Spleen (tissue), 11 donors: ENCODE data around the gene HTR5A. TPM values are rescaled to one million over a fixed set of nuclear protein-coding genes. Genes with fewer than 3 reads are reported as not detected.

Source experiments
- DNase-seq: peaks from one replicate; pipeline ENCODE4 v3.0.0-alpha.2; 2020
- H3K27ac ChIP-seq, 8 donors: fragments of 200-600 bp; sonication (generic) in 7 of 8; 1 replicate in 4 of 8; 2 replicates in 4 of 8; pipeline versions ENCODE4 v1.5.0 to v1.8.0; 2016 to 2021; ENCODE audit warnings: inconsistent platforms in 4 of 8, mild to moderate bottlenecking in 4 of 8, moderate library complexity in 1 of 8
- H3K27me3 ChIP-seq, 7 donors: fragments of 200-600 bp; sonication (generic) in 6 of 7; replicated peaks in 1 of 7; 1 replicate in 4 of 7; 2 replicates in 3 of 7; pipeline versions ENCODE4 v1.5.0 to v1.8.0; 2016 to 2021; ENCODE audit warnings: inconsistent platforms in 3 of 7, mild to moderate bottlenecking in 1 of 7
- H3K36me3 ChIP-seq, 6 donors: fragments of 200-600 bp; sonication (generic) in 5 of 6; 1 replicate in 4 of 6; 2 replicates in 2 of 6; pipeline versions ENCODE4 v1.5.0 to v1.8.0; 2016 to 2021; ENCODE audit warnings: inconsistent platforms in 2 of 6
- H3K4me1 ChIP-seq, 6 donors: fragments of 200-600 bp; sonication (generic) in 5 of 6; 1 replicate in 3 of 6; 2 replicates in 3 of 6; pipeline versions ENCODE4 v1.5.0 to v1.8.0; 2016 to 2021; ENCODE audit warnings: inconsistent platforms in 3 of 6
- H3K4me3 ChIP-seq, 8 donors: fragments of 200-600 bp; sonication (generic) in 7 of 8; 1 replicate in 4 of 8; 2 replicates in 4 of 8; pipeline versions ENCODE4 v1.5.0 to v1.8.0; 2016 to 2021; ENCODE audit warnings: inconsistent platforms in 4 of 8, mild to moderate bottlenecking in 4 of 8, moderate library complexity in 2 of 8
- H3K9me3 ChIP-seq, 8 donors: fragments of 200-600 bp; sonication (generic) in 7 of 8; 1 replicate in 4 of 8; 2 replicates in 4 of 8; pipeline versions ENCODE4 v1.5.0 to v1.8.0; 2016 to 2021; ENCODE audit warnings: inconsistent platforms in 4 of 8
- POLR2A ChIP-seq, 3 donors: fragments of 450-650 bp; IDR thresholded peaks; one replicate each; pipeline ENCODE4 v1.5.1; 2017; ENCODE audit warnings: antibody characterized with exemption in 3 of 3, mild to moderate bottlenecking in 1 of 3
- POLR2AphosphoS5 ChIP-seq, 3 donors: sonication (generic); formaldehyde crosslinking; IDR thresholded peaks; one replicate each; pipeline ENCODE4 v1.5.1; 2017; ENCODE audit warnings: antibody characterized with exemption in 3 of 3
- WGBS, 5 donors: extraction: QIAGEN DNeasy Blood & Tissue Kit in 3 of 5; methylation state at CpG; one replicate each; pipeline versions ENCODE4 v1.1.5 to v1.1.7; 2013 to 2018; 5-methylcytosine and 5-hydroxymethylcytosine counted together
- intact Hi-C: fragments of 100-400 bp; cut with DNase I; formaldehyde crosslinking; loops from one replicate; pipeline ENCODE4 v1.15.0; 2023; ENCODE audit warnings: low total_unique reads
- polyA plus RNA-seq, 3 donors: library from polyadenylated mRNA; stranded (reverse); fragments of 200-250 nt; gene quantifications; one replicate each; pipeline ENCODE4 v1.2.1, GENCODE V29; 2013
- total RNA-seq, 7 donors: library from RNA; depleted of rRNA in 3 of 7; stranded (reverse); fragments of >200 nt in 3 of 7; fragmentation: NEBNext Ultra II Directional in 4 of 7; extraction: Animal tissue kit (Norgen Biotek cat#: 25700) in 4 of 7; gene quantifications; one replicate each; pipeline versions ENCODE4 v1.1.0 to v1.2.1, GENCODE V29; 2016 to 2021
- TF ChIP-seq, protein P1 (sequence below), 11 experiments: fragments of 200-600 bp in 7 of 11; fragments of 450-650 bp in 4 of 11; sonication (generic) in 4 of 11; IDR thresholded peaks in 8 of 11; conservative IDR thresholded peaks in 3 of 11; 1 replicate in 7 of 11; 2 replicates in 4 of 11; pipeline versions ENCODE4 v1.4.0 to v1.8.0; 2016 to 2021; ENCODE audit warnings: antibody characterized with exemption in 11 of 11, inconsistent platforms in 4 of 11, mild to moderate bottlenecking in 1 of 11
- donor health status: healthy with polysubstance abuse.
- donor health status: DM: no; HTN: no; CAD: no; lungs with moderate emphysema.
- donor health status: DM: no; HTN: no; CAD: no.
- donor health status: Bipolar disorder and iron deficiency.
- donor health status: healthy.
- donor health status: DM: no; HTN: no; CAD: no.
- donor health status: DM: yes; HTN: yes; CAD: no.

The HTR5A gene
- total and polyA plus RNA-seq, 10 donors: not detected

DNA sequence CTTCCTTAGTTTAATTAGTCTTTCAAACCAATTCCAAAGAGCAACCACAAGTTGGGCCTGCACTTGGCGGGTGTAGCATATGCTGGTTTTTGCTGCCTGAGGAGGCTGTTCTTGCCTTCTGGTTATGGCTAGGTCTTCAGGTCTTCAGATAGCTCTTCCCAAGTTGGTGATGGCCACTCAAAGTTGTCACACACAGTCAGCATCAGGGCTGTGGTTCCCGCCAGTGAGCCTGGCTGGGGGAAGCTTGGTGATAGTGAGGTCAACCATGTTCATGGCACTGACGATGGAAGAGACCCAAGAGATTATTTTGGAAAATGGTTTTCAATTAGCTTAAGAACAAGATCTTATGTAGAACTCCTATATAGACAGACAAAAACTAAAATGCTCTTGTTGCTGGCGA is 18.8 kb upstream of the HTR5A start:
- TF ChIP-seq POLR2AphosphoS5 (IDR thresholded peaks at IDR 0.05) (no peak), POLR2A (IDR thresholded peaks at IDR 0.05) (no peak)
- TF ChIP-seq, protein P1, sequence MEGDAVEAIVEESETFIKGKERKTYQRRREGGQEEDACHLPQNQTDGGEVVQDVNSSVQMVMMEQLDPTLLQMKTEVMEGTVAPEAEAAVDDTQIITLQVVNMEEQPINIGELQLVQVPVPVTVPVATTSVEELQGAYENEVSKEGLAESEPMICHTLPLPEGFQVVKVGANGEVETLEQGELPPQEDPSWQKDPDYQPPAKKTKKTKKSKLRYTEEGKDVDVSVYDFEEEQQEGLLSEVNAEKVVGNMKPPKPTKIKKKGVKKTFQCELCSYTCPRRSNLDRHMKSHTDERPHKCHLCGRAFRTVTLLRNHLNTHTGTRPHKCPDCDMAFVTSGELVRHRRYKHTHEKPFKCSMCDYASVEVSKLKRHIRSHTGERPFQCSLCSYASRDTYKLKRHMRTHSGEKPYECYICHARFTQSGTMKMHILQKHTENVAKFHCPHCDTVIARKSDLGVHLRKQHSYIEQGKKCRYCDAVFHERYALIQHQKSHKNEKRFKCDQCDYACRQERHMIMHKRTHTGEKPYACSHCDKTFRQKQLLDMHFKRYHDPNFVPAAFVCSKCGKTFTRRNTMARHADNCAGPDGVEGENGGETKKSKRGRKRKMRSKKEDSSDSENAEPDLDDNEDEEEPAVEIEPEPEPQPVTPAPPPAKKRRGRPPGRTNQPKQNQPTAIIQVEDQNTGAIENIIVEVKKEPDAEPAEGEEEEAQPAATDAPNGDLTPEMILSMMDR (IDR thresholded peaks at IDR 0.05 in 8 of 11, conservative IDR thresholded peaks at IDR 0.05 in 3 of 11): no peak
- no peaks in the 10 kb centered on the region for H3K9me3 ChIP-seq
- no peak overlapping the region for H3K4me3 ChIP-seq
- no peaks in the 10 kb centered on the region for H3K36me3 ChIP-seq
- intact Hi-C loops: no loop called here
- H3K27me3 ChIP-seq: no peaks in the 10 kb centered on the region
- no peak for DNase-seq
- no peak overlapping the region for H3K27ac ChIP-seq
- WGBS, 5 donors: 78 to 93% (median 89%) methylated on average over 4 of the region's 4 CpGs
- H3K4me1 ChIP-seq: no peaks in the 10 kb centered on the region

DNA sequence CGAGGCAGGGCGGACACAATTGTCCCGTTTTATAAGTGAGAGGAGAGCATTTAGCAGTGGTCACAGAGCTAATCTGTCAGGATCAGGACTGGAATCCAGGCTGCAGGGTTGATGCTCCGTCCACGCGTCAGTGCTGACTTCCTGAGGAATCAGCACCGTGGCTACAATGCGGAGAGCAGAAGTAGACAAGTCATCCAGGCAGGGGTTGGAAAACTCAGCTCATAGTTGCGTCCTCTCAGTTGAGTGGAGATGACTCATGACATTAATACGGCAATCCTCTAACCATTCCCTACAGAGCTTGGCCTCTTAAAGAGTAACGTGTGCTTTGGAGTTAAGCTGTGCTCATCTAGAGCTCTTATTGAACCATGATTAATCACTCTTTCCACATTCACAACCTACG is 17.1 kb upstream of the HTR5A start:
- no peak overlapping the region for H3K27ac ChIP-seq
- WGBS, 5 donors: 74 to 77% (median 76%) methylated on average over 12 of the region's 12 CpGs
- H3K4me3 ChIP-seq: no peak overlapping the region
- no peaks in the 10 kb centered on the region for H3K4me1 ChIP-seq
- H3K36me3 ChIP-seq: no peaks in the 10 kb centered on the region
- peaks cover 0 to 3% (median 0%) of the 10 kb centered on the region in 7 donors for H3K27me3 ChIP-seq
- no peak for DNase-seq
- TF ChIP-seq POLR2AphosphoS5 (IDR thresholded peaks at IDR 0.05): no peak
- TF ChIP-seq POLR2A (IDR thresholded peaks at IDR 0.05): no peak
- TF ChIP-seq, protein P1 (IDR thresholded peaks at IDR 0.05 in 8 of 11, conservative IDR thresholded peaks at IDR 0.05 in 3 of 11): no peak
- intact Hi-C loops: no loop called here
- no peaks in the 10 kb centered on the region for H3K9me3 ChIP-seq

DNA sequence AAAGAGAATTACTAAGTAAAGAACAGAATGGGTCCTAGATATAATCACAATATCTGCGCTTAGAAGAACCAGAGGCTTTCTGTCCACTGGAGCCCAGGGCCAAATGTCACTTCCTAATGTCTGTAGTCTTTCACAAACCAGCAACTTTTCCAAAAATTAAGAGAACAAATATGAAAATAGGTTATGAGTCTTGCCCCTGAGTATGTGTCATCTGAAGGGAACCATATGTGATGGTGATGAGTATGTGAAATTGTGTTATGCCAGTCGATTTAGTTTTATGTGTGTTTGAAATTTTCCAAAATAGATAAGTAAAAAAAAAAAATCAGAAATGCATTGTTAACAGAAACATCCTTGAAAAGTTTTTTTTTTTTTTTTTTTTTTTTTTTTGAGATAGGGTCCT is 15.4 kb upstream of the HTR5A start:
- no peaks in the 10 kb centered on the region for H3K9me3 ChIP-seq
- no peaks in the 10 kb centered on the region for H3K4me1 ChIP-seq
- H3K27me3 ChIP-seq: peaks cover 0 to 4% (median 0%) of the 10 kb centered on the region in 7 donors
- H3K4me3 ChIP-seq: no peak overlapping the region
- WGBS, 5 donors: 78 to 90% (median 85%) methylated on average over 2 of the region's 2 CpGs
- H3K36me3 ChIP-seq: no peaks in the 10 kb centered on the region
- no peak for DNase-seq
- H3K27ac ChIP-seq: no peak overlapping the region
- TF ChIP-seq POLR2A (IDR thresholded peaks at IDR 0.05) (no peak), POLR2AphosphoS5 (IDR thresholded peaks at IDR 0.05) (no peak)
- TF ChIP-seq, protein P1 (IDR thresholded peaks at IDR 0.05 in 8 of 11, conservative IDR thresholded peaks at IDR 0.05 in 3 of 11): no peak
- intact Hi-C loops: no loop called here

DNA sequence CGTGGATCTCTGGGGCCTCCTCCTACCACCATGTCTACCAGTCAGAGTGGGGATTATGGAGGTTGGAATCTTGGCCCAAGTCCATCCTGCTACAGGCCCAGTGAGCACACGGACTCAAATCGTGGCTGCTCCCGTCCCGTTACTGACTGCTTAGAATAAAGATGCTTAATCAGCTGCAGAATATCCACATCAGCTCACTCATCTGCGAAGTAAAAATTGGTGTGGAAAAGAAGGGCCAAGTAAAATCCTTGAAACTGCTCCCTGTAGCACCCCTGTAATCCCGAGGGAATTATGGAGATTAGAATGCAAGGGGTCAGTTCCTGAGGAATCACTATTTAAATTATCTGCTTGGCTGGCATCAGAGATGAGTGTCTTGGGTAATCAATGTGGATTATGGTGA is 13.0 kb upstream of the HTR5A start:
- Histone ChIP-seq H3K4me3 (no peak overlapping the region), H3K9me3 (no peaks in the 10 kb centered on the region), H3K4me1 (no peaks in the 10 kb centered on the region), H3K27me3 (peaks cover 0 to 20% (median 0%) of the 10 kb centered on the region in 7 donors), H3K36me3 (no peaks in the 10 kb centered on the region), H3K27ac (no peak overlapping the region)
- intact Hi-C loops: no loop called here
- WGBS, 5 donors: 62 to 83% (median 77%) methylated on average over 7 of the region's 7 CpGs
- TF ChIP-seq POLR2AphosphoS5 (IDR thresholded peaks at IDR 0.05): no peak
- TF ChIP-seq, protein P1 (IDR thresholded peaks at IDR 0.05 in 8 of 11, conservative IDR thresholded peaks at IDR 0.05 in 3 of 11): no peak
- TF ChIP-seq POLR2A (IDR thresholded peaks at IDR 0.05): no peak
- DNase-seq: no peak
